K562 (cell line): ENCODE measurements around the gene CDH18. TPM values are rescaled to one million over a fixed set of nuclear protein-coding genes. Genes with fewer than 3 reads are reported as not detected.

ENCODE experiments used
- ATAC-seq: fragments of 200-7000 bp; cut with Tn5 transposase; 3 replicates; pipeline ENCODE4 v1.9.1; 2020; ENCODE audit warnings: moderate library complexity
- BruUV-seq: library from RNA; stranded (reverse); fragments of 400-500 nt; replicated peaks from 2 replicates; lab custom pipeline; 2021; lab: Mats Ljungman, UMichigan
- CTCF ChIA-PET: fragments of 300-600 bp; formaldehyde crosslinking; extraction: SDS; loops from one replicate; lab custom pipeline; 2021; ENCODE audit warnings: low intra/inter-chr PET ratio; lab: Yijun Ruan, JAX
- POLR2A ChIA-PET: fragments of 300-600, 350-650 bp; sonication (Branson Sonifier 250); formaldehyde crosslinking; extraction: SDS; loops from one replicate; lab custom pipeline; 2021; ENCODE audit warnings: antibody characterized with exemption, inconsistent platforms; lab: Yijun Ruan, JAX
- DNase-seq, 4 experiments: peaks; one replicate each; pipeline versions ENCODE4 v3.0.0 to v3.0.0-alpha.2; 2011 to 2018; ENCODE audit warnings: low spot score in 3 of 4, mixed read lengths in 3 of 4; ENCODE audit errors: extremely low read depth in 1 of 4
- FAIRE-seq: peaks from 2 replicates; lab custom pipeline; 2011; peaks lifted over from hg19 to GRCh38; lab: Jason Lieb, UNC
- H2AFZ ChIP-seq: 2 replicates; pipeline ENCODE4 v1.6.0; 2011; ENCODE audit warnings: low read depth, low read length, control low read depth, inconsistent platforms
- H3K27ac ChIP-seq: fragments of 200-600 bp; 3 replicates; pipeline ENCODE4 v1.8.0; 2011; ENCODE audit warnings: low read depth, mild to moderate bottlenecking, control low read depth, inconsistent platforms, low read length, moderate library complexity, mixed read lengths; ENCODE audit errors: extremely low read depth
- H3K27me3 ChIP-seq, 2 experiments: fragments of 300-600 bp in 1 of 2; 2 replicates in 1 of 2; 3 replicates in 1 of 2; pipeline versions ENCODE4 v1.6.0 to v1.8.0; 2011; ENCODE audit warnings: inconsistent platforms in 2 of 2, low read length in 2 of 2, mild to moderate bottlenecking in 1 of 2, mixed read lengths in 1 of 2, moderate library complexity in 1 of 2; ENCODE audit not compliant: control insufficient read depth in 2 of 2, insufficient read depth in 2 of 2
- H3K36me3 ChIP-seq: fragments of 300-600 bp; 3 replicates; pipeline ENCODE4 v1.8.0; 2011; ENCODE audit warnings: mild to moderate bottlenecking, low read length, inconsistent platforms; ENCODE audit not compliant: control insufficient read depth, insufficient read depth
- H3K4me1 ChIP-seq, 2 experiments: fragments of 200-600 bp in 1 of 2; replicated peaks in 1 of 2; 2 replicates in 1 of 2; 3 replicates in 1 of 2; pipeline versions ENCODE4 v1.5.1 to v1.8.0; 2011; ENCODE audit warnings: inconsistent platforms in 2 of 2, low read length in 2 of 2, mild to moderate bottlenecking in 1 of 2, mixed read lengths in 1 of 2, moderate library complexity in 1 of 2; ENCODE audit not compliant: control insufficient read depth in 2 of 2, insufficient read depth in 2 of 2
- H3K4me2 ChIP-seq: 2 replicates; pipeline ENCODE4 v1.6.1; 2011; ENCODE audit warnings: low read length, control low read depth, inconsistent platforms, mixed read lengths; ENCODE audit not compliant: insufficient read depth
- H3K4me3 ChIP-seq: fragments of 200-600 bp; sonication (generic), shearing (Covaris generic); 2 replicates; pipeline ENCODE4 v1.5.1; 2016; ENCODE audit warnings: control low read depth, inconsistent platforms
- H3K79me2 ChIP-seq: fragments of 200-600 bp; 3 replicates; pipeline ENCODE4 v1.8.0; 2011; ENCODE audit warnings: low read length, inconsistent platforms; ENCODE audit not compliant: control insufficient read depth, insufficient read depth
- H3K9ac ChIP-seq, 2 experiments: 2 replicates each; pipeline versions ENCODE4 v1.6.0 to v1.6.1; 2011; ENCODE audit warnings: low read depth in 2 of 2, low read length in 2 of 2, control low read depth in 1 of 2, inconsistent platforms in 1 of 2, mild to moderate bottlenecking in 1 of 2, mixed read lengths in 1 of 2; ENCODE audit not compliant: insufficient read depth in 1 of 2
- H3K9me1 ChIP-seq: one replicate; pipeline ENCODE4 v1.6.0; 2011; ENCODE audit warnings: inconsistent platforms, mild to moderate bottlenecking, low read length, moderate library complexity; ENCODE audit not compliant: control insufficient read depth, insufficient read depth
- H3K9me3 ChIP-seq: replicated peaks from 2 replicates; pipeline ENCODE4 v1.5.1; 2011; ENCODE audit warnings: low read depth, low read length, inconsistent platforms; ENCODE audit not compliant: control insufficient read depth, insufficient read depth
- H4K20me1 ChIP-seq: replicated peaks from 2 replicates; pipeline ENCODE4 v1.6.1; 2011; ENCODE audit warnings: low read length, inconsistent platforms, mixed read lengths; ENCODE audit not compliant: control insufficient read depth, insufficient read depth
- BACH1 ChIP-seq: fragments of 200-800 bp; sonication (Bioruptor generic); IDR thresholded peaks from 2 replicates; pipeline ENCODE4 v1.6.1; 2016; ENCODE audit warnings: missing genetic modification characterization, missing compliant biosample characterization
- HCFC1 ChIP-seq: IDR thresholded peaks from 2 replicates; pipeline ENCODE4 v1.6.1; 2012; ENCODE audit warnings: low read depth, low read length, improper control_type of control experiment
- KAT7 ChIP-seq: sonication (generic); formaldehyde crosslinking; IDR thresholded peaks from 2 replicates; pipeline ENCODE4 v1.8.0; 2022; ENCODE audit warnings: missing genetic modification reagents, mild to moderate bottlenecking, borderline replicate concordance
- MCM7 ChIP-seq, 2 experiments: fragments of 450-650 bp; IDR thresholded peaks; 2 replicates each; pipeline ENCODE4 v1.6.1; 2016 to 2018
- PKNOX1 ChIP-seq: fragments of 450-650 bp; IDR thresholded peaks from 2 replicates; pipeline ENCODE4 v1.6.1; 2016
- SPI1 ChIP-seq: IDR thresholded peaks from 2 replicates; pipeline ENCODE4 v1.6.1; 2011; ENCODE audit warnings: low read depth, low read length, control low read depth, borderline replicate concordance
- TCFL5 ChIP-seq: fragments of 250-450 bp; sonication (Bioruptor Pico); conservative IDR thresholded peaks from 2 replicates; pipeline ENCODE4 v1.6.1; 2021; ENCODE audit warnings: mild to moderate bottlenecking, moderate library complexity, matching md5 sums
- THRAP3 ChIP-seq: fragments of 450-650 bp; IDR thresholded peaks from 2 replicates; pipeline ENCODE4 v1.6.1; 2016; ENCODE audit warnings: mild to moderate bottlenecking, inconsistent platforms, borderline replicate concordance
- ZFP1 ChIP-seq: fragments of 450-650 bp; formaldehyde crosslinking; IDR thresholded peaks from 2 replicates; pipeline ENCODE4 v1.4.0; 2020; ENCODE audit warnings: mild to moderate bottlenecking, mixed read lengths
- ZNF165 ChIP-seq: fragments of 250-450 bp; sonication (Bioruptor Pico); IDR thresholded peaks from 2 replicates; pipeline ENCODE4 v1.4.0; 2020; ENCODE audit warnings: borderline replicate concordance
- ZNF175 ChIP-seq: fragments of 200-800 bp; sonication (Bioruptor generic); IDR thresholded peaks from 2 replicates; pipeline ENCODE4 v1.6.1; 2016; ENCODE audit warnings: low read depth, mild to moderate bottlenecking, missing genetic modification characterization, missing compliant biosample characterization
- ZNF324 ChIP-seq: fragments of 250-450 bp; sonication (Bioruptor Pico); IDR thresholded peaks from 2 replicates; pipeline ENCODE4 v1.4.0; 2020; ENCODE audit warnings: mild to moderate bottlenecking
- WGBS: fragments of 100-300 bp; shearing (Covaris generic); methylation state at CpG from one replicate; pipeline ENCODE4 v1.1.6; 2016; ENCODE audit warnings: low coverage, mixed read lengths; ENCODE audit not compliant: insufficient coverage; ENCODE audit errors: missing lambda C conversion rate; 5-methylcytosine and 5-hydroxymethylcytosine counted together
- in situ Hi-C: fragments of 300-500 bp; cut with MboI; formaldehyde crosslinking; loops from 4 replicates; pipeline ENCODE4 v1.15.0; 2018; ENCODE audit warnings: inconsistent platforms, mixed read lengths
- intact Hi-C: fragments of 100-400 bp; cut with micrococcal nuclease; formaldehyde crosslinking; loops from 2 replicates; pipeline ENCODE4 v1.14.2; 2022
- polyA plus RNA-seq, 8 experiments: library from polyadenylated mRNA; depleted of rRNA in 4 of 8; stranded (reverse) in 5 of 8; unstranded in 3 of 8; fragments of >200 nt; fragmentation: Nextera tagmentation in 2 of 8; fragmentation: Illumina TruSeq in 1 of 8; extraction: Ambion mirVana in 2 of 8; extraction: Trizol in 1 of 8; gene quantifications; 2 replicates each; pipeline versions ENCODE4 v1.2.1 to v1.2.3, GENCODE V29; 2011 to 2014; ENCODE audit warnings: inconsistent platforms in 1 of 8, missing spikeins in 1 of 8
- total RNA-seq, 7 experiments: library from RNA; depleted of rRNA in 6 of 7; stranded (reverse); fragments of >200 nt in 6 of 7; fragmentation: Illumina TruSeq in 2 of 7; extraction: Trizol in 2 of 7; gene quantifications; 2 replicates each; pipeline versions ENCODE4 v1.2.1 to v1.2.3, GENCODE V29; 2011 to 2021; ENCODE audit warnings: low replicate concordance in 1 of 7

The CDH18 gene
- total and polyA plus RNA-seq, 9 of the 15 experiments (the other 6 are each of a cell fraction or from before 2014, with no cell fraction given): 0.18 to 1.4 (median 0.31) TPM

DNA sequence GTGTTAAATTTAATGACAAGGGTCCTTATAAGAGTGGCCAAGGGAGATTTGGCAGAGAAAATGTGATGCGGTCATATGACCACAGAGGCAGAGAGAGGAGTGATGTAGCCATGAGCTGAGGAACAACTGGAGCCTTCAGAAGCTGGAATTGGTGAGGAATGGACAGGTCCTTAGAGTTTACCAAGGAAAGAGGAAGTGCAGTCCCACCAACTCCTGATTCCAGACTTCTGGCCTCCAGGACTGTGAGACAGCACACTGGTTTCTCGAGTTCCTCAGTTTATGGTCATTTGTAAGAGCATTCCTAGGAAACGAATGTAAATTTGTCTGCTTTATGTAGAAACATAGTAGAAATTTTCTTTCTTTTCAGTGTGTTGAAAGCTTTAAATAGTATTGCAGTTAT, 410.1 kb downstream of the CDH18 start:
- ATAC-seq (no peak), DNase-seq (no peak), FAIRE-seq (no peak)
- Histone ChIP-seq H3K4me1 (no peaks in the 10 kb centered on the region), H3K9ac (no peak overlapping the region), H3K4me2 (no peak overlapping the region), H3K4me3 (no peak overlapping the region), H3K36me3 (no peaks in the 10 kb centered on the region), H3K27me3 (no peaks in the 10 kb centered on the region), H3K27ac (no peak overlapping the region), H3K9me1 (no peaks in the 10 kb centered on the region), H3K9me3 (no peaks in the 10 kb centered on the region), H4K20me1 (no peaks in the 10 kb centered on the region), H2AFZ (no peak overlapping the region), H3K79me2 (no peaks in the 10 kb centered on the region)
- CTCF ChIA-PET: no interaction called here
- TF ChIP-seq SPI1: peak; percentile 81
- no peak for TF ChIP-seq ZNF324 (CRISPR knock-in tag)
- POLR2A ChIA-PET: no interaction called here
- 2% methylated on average over 3 of the region's 3 CpGs for WGBS
- no TSS peak for BruUV-seq
- intact Hi-C loops (no loop called here), in situ Hi-C loops (no loop called here)

DNA sequence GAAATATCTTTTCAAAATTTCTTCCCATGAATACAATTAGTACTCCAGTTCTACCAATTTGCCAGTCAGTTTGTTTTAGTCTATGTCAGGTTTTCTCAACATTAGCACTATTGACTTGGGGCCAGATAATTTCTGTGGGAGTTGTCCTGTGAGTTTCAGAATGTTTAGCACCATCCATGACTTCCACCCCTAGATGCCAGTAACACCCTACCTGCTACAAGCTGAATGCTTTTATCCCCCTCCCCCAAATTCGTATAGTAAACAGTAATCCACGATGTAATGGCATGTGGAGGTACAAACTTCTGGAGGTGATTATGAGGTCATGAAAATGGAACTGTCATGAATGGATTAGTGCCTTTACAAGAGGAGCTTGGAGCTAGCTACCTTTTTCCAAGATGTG, 420.0 kb downstream of the CDH18 start:
- Histone ChIP-seq H3K27ac (no peak overlapping the region), H3K4me3 (no peak overlapping the region), H3K9me1 (no peaks in the 10 kb centered on the region), H2AFZ (no peak overlapping the region), H3K27me3 (no peaks in the 10 kb centered on the region), H4K20me1 (no peaks in the 10 kb centered on the region), H3K4me1 (no peaks in the 10 kb centered on the region), H3K9ac (no peak overlapping the region), H3K4me2 (no peak overlapping the region), H3K36me3 (no peaks in the 10 kb centered on the region), H3K9me3 (no peaks in the 10 kb centered on the region), H3K79me2 (no peaks in the 10 kb centered on the region)
- in situ Hi-C loops: no loop called here
- DNase-seq: no peak
- ChIA-PET POLR2A (no interaction called here), CTCF (no interaction called here)
- WGBS: 0% methylated on average over 2 of the region's 2 CpGs
- no peak for FAIRE-seq
- no peak for ATAC-seq
- BruUV-seq: no TSS peak
- TF ChIP-seq ZNF175 (CRISPR knock-in tag) (no peak), ZFP1 (no peak), BACH1 (tag) (no peak), MCM7 (IDR thresholded peaks at IDR 0.05) (no peak), TCFL5 (CRISPR knock-in tag) (no peak), THRAP3 (no peak), ZNF165 (no peak), KAT7 (no peak), HCFC1 (no peak), PKNOX1 (no peak)
- intact Hi-C loops: no loop called here
